Measurements from ENCODE around the gene METTL9. TPM values are rescaled to one million over a fixed set of nuclear protein-coding genes. Genes with fewer than 3 reads are reported as not detected.

Gene METTL9
- 150 and 151 TPM in 2 replicates for total RNA-seq

GRCh38 chr16:21599122-21600030 is at the start of gene METTL9:
Gene METTL9, plus strand, starts transcription at chr16:21599577. Its CDS starts 157 bp downstream, at chr16:21599734.

GRCh38 chr16:21652453-21652852 is 53.1 kb downstream of the METTL9 start, which contains the start of gene IGSF6:
Gene IGSF6, minus strand, starts transcription at chr16:21652608. Its CDS starts 10 bp downstream, at chr16:21652598.

GRCh38 chr16:21663889-21664647 is 64.7 kb downstream of the METTL9 start, which contains the start of gene OTOA:
Gene OTOA, plus strand, starts transcription at chr16:21663968. Its CDS starts 14,547 bp downstream, at chr16:21678515.

Other genes starting within 250 kb of the METTL9 start
- not detected in 2 replicates for gene IGSF6, start 53.0 kb downstream of the METTL9 start, total RNA-seq
- under 0.01 and 0.06 TPM in 2 replicates for gene OTOA, start 64.4 kb downstream of the METTL9 start, total RNA-seq

Data from bladder microvascular endothelial cell (primary cell).